DMS114 treated with DMSO at 0.1 percent for 48 hours (cell line): Measurements from ENCODE around the gene TEFM.
"Not testable (repeated sequence)": the region's sequence is repeated elsewhere in the genome, so short reads cannot be mapped to it uniquely, and the experiment has no call there.

Experiments used
- DNase-seq: peaks from one replicate; lab custom pipeline; 2025; ENCODE audit not compliant: unreplicated experiment; lab: John Stamatoyannopoulos, UW

TEFM gene, protein sequence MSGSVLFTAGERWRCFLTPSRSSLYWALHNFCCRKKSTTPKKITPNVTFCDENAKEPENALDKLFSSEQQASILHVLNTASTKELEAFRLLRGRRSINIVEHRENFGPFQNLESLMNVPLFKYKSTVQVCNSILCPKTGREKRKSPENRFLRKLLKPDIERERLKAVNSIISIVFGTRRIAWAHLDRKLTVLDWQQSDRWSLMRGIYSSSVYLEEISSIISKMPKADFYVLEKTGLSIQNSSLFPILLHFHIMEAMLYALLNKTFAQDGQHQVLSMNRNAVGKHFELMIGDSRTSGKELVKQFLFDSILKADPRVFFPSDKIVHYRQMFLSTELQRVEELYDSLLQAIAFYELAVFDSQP

DNA sequence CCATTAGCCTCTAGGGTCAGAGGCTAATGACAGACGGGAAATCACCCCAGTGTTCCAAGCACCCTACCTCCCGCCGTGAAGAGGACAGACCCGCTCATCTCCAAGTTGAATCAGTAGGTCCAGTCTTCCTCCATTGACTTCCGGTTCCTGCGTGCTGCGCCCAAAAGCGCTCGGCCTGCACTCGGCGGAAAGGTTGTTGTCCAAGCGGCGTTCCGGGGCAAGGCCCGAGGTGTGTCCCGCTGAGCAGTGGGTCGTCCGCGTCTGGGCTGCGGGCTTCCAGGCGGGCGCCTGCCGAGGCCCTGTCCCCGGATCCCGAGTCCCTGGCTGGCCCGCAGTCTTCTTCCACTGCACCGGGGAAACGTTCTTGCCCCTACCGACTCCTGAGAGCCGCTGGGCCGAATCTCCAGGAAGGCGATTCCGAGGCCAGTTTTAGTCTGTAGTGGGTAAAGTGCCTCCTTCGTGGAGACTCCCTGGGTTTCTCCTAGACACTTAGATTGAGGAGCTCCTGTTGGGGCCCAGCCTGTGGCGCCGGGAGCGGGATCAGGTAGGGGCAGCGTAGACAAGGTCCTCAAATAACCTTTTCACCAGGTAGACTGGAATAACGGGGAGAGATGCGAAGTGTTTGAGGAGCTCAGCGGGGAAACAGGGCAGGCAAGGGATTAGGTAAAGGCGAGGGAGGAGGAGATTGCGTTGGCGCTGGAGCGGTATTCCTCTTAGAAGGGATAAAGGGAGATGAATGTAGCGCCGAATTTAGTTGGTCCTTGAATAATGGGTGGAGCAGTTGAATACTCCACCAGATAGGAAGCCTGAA lies at the start of gene TEFM:
Gene TEFM, minus strand, starts transcription at position 138 of the 811 bp plus-strand sequence. Its CDS starts 40 bp downstream, at position 98.
- peak; percentile 78 for DNase-seq

DNA sequence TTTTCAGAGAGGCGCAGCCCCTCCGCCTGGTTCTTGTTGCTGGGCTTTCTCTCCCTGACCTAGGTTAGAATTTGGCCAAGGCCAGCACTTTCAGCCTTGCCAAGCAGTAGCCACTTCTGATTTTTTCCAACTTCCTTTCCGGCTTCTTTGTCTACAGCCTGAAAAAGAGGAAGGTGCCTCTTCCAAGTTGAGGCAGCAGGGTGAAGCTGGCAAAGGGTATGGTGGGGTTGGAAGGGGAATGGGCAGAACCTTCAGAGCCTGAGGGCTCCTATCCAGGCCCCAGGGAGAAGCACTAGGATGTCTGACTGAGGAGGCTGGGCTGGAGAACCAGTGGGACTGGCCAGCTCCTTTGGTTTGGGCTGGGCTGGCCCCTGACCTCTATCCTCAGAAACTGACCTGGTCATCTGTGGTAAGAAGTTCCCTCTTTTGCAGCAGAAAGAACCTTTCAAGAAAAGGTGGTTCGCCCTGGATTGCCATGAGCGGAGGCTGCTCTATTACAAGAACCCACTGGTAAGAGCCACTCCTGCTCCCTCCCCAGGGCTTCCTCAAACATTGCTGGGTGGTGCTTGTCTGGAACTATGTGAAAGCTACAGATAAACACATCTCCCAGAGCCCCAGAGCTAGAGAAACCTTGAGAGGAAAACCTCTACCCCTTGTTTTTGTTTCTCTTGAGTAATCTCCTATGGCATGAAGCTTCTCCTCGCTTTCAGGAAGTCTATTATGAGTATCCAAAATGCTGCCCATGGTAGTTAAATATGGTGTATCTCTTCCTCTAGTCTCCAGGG lies 48.2 kb upstream of the TEFM start:
- no peak for DNase-seq

DNA sequence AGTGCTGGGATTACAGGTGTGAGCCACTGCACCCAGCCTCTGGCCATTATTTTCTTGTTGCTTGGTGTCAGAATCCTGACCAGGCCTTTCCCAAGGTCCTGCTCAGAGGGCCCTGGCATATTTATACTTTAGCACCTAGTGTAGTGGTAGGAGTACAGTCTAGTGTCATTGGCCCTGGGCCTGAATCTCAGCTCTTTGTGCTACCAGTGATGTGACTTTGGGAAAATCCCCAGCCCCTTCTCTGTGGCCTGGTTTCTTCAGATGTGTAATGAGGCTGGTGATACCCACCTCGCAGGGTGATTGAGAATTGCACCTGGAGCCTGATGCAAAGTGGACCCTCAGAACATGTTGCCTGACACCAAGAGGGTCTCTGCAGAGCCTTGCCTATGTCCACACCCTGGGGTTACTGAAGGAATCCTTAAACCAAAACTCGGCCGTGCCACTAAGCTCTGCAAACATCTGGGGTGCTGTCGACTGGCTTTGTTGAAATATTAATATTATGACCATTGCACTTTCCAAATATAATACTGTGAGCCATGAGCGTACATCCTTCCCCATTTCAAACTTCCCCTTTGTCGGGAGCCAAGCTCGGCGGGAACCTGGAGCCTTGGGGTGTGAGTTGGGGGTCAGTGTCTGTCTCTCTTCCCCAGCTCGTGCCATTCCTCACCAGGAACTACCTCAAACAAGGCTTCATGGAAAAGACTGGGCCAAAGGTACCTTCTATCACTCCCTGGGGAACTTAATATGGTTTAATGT lies 46.8 kb upstream of the TEFM start:
- no peak for DNase-seq

DNA sequence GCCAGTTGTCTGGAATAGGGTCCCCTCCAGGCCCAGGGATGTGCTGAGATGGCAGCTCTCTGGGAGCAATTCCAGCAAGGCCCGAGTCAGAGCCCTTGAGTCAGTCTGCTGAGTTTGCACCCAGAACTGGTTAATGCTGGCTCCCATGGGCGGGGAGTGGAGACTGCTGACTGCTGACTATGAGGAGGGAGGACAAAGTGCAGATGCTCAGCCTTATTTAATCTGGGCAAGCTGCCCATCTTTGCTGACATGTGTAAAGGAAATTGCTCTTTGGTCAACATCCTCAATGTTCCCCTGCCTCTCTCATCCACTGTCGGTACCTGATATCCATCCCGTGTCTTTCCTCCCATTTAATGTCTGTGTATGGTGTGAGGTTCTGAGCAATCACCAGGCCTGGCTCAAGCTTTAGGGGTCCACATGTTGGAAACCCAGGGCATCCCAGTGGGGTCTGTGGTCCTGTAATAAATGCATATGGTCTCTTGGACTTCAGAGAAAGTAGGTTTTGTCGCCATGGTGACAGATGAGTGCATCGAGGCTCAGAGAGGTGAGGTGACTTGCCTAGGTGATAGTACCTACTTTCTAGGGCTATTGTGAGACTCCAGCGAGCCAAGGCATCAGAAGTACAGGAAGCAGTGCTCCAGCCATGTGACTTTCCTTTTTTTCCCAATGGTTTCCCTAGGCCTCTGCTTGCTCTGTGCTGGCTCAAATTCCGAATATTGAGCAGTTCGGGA lies 44.8 kb upstream of the TEFM start:
- DNase-seq: no peak

DNA sequence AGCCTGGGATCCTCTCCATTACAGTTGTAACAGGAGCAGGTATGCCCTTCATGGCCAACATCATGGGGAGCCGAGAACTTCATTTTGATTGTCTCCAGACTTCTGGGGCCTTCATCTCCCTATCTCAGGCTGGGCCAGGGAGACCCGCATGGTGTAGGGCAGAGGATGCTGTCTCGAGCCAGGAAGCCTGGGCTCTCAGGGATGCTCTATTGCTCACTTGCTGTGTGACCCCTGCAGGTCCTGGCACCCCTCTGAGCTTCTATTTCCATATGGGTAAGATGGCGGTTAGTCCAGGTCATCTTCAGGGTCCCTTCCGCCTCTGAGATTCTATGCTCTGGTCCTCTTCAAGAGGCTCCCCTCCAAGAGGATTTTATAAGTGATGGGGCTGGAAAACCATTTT lies 44.2 kb upstream of the TEFM start:
- DNase-seq: no peak

DNA sequence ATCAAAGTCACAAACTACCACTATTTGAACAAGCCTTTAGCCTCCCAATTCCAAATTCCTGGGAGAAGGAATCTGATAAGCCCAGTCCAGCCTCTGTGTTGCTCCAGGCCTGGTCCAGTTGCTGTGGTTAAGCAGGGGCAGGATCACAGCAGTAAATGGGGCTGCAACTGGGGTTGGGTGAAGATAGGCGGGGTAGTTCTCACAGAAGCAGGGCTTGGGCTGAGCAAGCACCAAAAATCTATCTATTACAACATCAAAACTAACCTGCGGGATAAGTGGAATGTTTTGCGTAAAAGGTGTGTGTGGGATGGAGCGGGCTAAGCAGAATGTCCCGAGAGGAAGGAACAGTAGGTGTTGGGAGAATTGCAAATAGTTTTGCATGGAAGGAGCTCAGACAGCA lies 41.8 kb upstream of the TEFM start:
- no peak for DNase-seq

DNA sequence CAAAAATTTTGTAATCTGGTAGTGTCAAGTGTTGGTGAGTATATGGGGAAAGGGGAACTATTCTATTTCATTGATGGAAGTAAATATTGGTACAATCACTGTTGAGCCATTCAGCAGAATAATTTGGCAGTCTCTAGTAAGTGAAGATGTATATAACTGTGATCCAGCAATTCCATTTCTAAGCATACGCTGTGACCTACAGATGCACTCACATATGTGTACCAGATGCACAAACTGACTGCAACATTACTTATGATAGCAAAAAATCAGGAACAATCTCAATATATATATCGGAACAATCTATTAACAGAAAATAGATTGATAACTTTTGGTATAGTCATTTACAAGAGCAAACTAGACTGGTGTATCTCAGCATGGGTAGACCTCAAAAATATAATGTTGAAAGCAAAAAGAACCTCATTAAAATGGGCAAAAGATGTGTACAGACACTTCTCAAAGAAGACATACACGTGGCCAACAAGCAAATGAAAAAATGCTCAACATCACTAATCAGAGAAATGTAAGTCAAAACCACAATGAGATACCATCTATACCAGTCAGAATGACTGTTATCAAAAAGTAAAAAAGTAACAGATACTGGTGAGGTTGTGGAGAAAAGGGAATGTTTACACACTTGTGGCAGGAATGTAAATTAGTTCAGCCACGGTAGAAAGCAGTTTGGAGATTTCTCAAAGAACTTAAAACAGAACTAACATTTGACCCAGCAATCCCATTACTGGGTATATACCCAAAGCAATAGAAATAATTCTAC lies 36.5 kb upstream of the TEFM start:
- no peak for DNase-seq

DNA sequence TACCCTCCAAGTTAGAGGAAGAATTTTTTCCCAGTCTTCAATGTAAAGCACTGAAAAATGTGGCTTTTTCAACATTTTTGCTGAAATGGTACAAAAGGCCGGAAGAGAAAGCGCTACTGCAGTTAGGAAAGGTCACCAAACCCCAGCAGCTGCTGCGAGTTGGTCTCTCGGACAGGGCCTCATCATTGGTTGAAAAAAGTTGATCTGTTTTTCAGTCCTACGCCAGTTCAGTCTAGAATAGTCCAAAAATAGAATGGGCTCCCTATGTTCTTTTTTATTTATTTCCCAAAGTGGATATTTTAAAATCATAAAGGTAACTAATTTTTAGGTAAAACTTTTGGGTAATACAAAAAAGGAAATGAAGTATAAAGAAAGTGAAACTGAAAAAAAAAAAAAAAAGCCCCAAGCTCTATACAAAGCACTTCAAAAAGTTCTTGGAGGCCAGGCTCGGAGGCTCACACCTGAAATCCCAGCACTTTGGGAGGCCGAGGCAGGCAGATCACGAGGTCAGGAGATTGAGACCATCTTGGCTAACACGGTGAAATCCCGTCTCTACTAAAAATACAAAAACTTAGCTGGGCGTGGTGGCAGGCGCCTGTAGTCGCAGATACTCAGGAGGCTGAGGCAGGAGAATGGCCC lies 33.1 kb upstream of the TEFM start:
- no peak for DNase-seq

DNA sequence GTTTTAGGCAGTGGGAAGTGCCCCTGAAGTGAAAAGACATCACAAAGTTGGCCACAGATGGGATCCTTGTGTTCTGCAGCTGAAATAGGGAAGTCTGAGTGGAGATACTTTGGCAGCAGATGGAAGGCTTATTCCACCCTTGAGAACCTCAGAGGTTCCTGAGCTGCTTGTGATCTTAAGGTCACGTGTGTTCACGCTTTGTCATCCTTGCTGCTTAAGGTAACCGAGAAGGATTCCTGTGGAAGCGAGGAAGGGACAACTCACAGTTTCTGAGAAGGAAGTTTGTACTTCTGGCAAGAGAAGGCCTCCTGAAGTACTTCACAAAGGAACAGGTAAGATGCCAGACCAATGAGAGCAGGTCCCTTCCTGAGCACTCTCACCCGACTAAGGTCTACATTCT lies 27.9 kb upstream of the TEFM start:
- DNase-seq: no peak

DNA sequence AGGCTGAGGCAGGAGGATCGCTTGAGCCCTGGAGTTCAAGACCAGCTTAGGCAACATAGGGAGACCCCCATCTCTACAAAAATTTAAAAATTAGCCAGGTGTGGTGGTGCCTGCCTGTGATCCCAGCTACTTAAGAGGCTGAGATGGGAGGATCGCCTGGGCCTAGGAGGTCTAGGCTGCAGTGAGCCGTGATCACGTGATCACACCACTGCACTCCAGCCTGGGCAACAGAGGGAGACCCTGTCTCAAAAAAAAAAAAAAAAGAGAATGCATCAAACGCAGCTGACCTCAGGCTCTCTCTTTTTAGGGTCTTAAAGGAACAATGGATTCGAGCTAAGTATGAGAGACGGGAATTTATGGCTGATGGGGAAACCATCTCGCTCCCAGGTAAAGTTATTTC lies 25.5 kb upstream of the TEFM start:
- DNase-seq: not testable (repeated sequence)

DNA sequence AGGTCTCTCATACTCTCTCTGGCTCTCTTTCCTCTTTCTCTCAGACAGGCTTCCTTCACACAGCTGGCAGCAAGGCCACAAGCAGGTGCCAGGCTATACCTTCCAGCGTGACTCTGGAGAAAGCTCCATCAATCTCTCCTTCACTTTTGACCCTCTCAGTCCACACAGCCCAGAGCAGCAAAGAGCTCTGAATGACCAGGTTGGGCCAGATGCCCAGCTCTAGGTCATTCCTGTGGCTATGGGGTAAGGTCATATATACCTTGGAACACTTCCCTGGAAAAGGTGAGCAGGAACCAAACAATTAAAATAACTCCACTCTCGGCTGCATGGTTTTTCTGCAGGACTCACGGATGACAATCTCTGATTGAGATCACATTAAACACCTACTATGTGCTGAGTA lies 24.5 kb upstream of the TEFM start:
- no peak for DNase-seq

DNA sequence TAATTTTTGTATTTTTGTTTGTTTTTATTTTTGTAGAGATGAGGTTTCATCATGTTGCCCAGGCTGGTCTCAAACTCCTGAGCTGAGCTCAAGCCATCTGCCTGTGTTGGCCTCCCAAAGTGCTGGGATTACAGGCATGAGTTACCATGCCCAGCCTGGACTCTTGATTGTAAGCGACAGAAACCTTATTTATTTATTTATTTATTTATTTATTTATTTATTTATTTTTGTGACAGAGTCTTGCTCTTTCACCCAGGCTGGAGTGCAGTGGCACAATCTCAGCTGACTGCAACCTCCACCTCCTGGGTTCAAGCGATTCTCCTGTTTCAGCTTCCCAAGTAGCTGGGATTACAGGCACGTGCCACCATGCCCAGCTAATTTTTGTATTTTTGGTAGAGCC lies 23.8 kb upstream of the TEFM start:
- not testable (repeated sequence) for DNase-seq

DNA sequence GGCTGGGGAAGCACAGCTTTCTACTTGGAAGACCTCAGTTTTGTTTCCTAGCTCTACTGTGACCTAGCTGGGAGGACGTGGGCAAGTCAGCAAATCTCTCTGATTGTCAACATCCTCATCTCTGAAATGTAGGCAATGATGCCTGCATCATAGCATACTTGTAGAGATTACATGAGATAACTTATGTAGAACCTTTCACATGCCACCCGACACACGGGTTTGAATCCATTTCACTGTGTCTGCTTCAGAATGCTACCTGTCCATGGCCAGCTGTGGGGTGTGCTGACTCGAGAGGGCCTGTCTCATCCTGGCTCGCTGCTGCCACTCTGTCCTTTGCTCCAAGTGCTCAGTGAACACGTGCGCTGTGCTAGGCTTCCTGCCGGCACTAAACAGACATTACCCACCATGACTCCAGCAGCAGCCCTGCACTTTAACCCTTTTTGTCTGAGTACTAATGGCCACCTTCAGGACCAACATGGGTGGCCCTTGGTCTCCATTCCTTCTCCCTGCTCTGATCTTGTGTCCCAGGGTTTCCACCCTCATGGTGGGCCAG lies 23.1 kb upstream of the TEFM start:
- no peak for DNase-seq

DNA sequence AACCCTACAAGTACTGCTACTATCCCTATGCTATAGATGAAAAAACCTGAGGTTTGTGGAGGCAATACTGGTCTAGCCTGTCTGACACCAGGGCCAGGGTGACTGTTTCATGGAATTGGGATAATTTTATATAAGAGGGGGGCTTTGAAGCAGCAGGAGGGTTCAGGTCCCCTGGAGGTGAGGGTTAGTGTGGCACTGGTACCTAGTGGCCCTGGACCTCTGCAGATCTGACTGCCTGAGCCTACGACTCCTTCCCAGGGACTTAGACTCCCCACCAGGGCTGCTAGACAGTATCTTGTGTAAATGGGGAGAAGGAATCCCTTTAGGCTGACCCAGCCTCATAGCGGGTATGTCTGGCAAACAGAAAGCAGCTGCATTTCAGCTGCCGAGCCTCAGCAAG lies 22.5 kb upstream of the TEFM start:
- DNase-seq: no peak

DNA sequence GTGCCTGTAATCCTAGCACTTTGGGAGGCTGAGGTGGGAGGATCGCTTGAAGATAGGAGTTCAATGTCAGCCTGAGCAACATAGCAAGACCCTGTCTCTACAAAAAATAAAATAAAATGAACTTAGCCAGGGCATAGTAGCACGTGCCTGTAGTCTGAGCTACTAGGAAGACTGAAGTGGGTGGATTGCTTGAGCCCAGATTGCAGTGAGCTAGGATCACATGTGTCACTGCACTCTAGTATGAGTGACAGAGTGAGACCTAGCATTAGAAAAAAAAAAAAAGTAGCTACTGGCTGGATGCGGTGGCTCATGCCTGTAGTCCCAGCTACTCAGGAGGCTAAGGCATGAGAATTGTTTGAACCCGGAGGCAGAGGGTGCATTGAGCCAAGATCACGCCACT lies 21.7 kb upstream of the TEFM start:
- no peak for DNase-seq

DNA sequence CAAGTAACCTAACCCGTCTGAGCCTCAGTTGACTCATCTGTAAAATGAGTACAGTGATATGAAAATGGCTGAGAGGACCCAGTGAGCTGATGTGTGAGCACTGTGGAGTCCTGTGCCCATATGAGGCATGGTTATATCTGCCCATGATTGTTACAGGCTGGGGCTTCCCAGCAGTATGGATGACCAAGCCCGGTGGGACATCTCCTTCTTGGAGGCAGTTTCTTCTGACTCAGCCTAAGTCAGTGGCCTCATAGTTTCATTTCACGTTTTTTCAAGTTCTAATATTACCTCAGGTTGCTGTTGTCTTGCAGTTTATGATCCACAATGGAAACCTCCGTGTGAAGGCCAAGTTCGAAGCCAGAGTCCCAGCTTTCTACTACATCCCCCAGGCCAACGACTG lies 20.5 kb upstream of the TEFM start:
- no peak for DNase-seq

DNA sequence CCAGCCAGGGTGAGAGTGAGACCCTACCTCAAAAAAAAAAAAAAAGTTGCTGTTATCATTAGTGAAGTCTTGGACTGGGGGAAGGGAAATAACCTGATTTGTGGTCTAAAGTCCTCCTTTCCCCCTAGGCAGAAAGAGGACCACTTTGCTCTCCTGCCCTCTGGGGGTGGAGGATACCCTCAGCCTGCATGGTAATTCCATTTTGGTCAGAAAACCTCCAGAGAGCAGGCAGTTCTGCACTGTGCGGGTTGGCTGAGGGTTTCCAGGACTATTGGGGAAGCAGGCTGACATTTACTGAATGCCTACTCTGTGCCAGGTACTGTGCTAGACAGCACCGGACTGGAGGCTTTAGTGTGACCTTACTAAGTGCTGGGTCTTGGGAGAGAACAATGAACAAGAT lies 18.3 kb upstream of the TEFM start:
- DNase-seq: no peak

DNA sequence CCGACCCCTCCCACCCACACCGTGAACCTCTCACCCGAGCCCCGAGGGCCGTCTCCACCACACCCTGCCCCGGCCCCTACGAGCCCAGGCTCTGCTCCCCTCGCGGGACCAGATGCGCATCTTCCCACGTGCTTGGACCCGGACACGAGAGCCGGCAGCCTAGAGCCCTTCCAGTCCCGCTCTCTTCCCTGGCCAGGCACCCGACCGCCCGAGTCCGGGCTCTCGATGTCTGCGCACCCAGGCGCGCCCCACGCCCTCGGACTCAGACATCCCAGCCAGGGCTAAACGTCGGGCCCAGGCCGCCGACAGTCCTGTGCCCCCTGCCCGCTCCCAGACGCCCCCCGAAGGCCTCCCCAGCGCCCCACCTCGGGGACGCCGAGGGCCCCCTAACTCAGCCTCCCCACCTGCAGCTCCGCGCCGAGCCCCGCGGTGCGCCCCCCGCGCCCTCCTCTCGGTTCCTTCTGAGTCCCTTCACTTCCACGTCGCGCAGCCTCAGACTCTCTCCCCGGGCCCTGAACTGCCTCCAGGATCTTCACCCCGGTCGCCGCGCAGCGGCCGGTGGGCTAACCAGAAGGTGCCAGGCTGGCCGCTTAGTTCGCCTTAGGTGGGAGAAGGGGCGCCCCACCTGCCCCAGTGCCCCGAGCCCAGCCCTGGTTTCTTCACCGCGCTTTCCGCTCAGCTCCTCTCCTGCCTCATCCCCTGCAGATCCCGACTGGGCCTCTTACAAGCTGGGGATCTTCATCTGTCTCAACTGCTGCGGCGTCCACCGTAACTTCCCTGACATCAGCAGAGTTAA lies 16.4 kb upstream of the TEFM start:
- no peak for DNase-seq
